ENCODE data around the gene DXO. TPM values are rescaled to one million over a fixed set of nuclear protein-coding genes. Genes with fewer than 3 reads are reported as not detected.

The DXO gene
- total and polyA plus RNA-seq, 2 of the 13 experiments (the other 11 are each of a cell fraction or from before 2014, with no cell fraction given) = 18.6 to 26.2 TPM

GRCh38 chr6:31971993-31972708, at the start of gene DXO (continued):
- peak; percentile 69 for TF ChIP-seq ZXDC (CRISPR knock-in tag; IDR thresholded peaks at IDR 0.05)
- peak; percentile 25; the same call in 1 of the 2 replicates for TF ChIP-seq ZBTB10 (CRISPR knock-in tag; IDR thresholded peaks at IDR 0.05; ENCODE audit: borderline replicate concordance)
- peak; percentile 67; the same call in 1 of the 2 replicates for TF ChIP-seq ZBTB7B (CRISPR knock-in tag; IDR thresholded peaks at IDR 0.05)
- 0 out of 2 replicates have a peak, but pooled peaks have one; percentile 32 for TF ChIP-seq ISX (CRISPR knock-in tag; conservative IDR thresholded peaks at IDR 0.05)
- peak; percentile 78 for TF ChIP-seq GABPA (IDR thresholded peaks at IDR 0.05; ENCODE audit: low read depth, low read length)
- TF ChIP-seq GABPA (CRISPR knock-in tag; IDR thresholded peaks at IDR 0.05; ENCODE audit: low read depth) = peak; percentile 93
- peak; percentile 91; the same call in 1 of the 2 replicates for TF ChIP-seq RFXANK (CRISPR knock-in tag; IDR thresholded peaks at IDR 0.05)
- TF ChIP-seq ZBTB3 (CRISPR knock-in tag; IDR thresholded peaks at IDR 0.05; ENCODE audit: borderline replicate concordance, low read depth) = 0 out of 2 replicates have a peak, but pooled peaks have one; percentile 71
- no peak for TF ChIP-seq MAFF (IDR thresholded peaks at IDR 0.05; ENCODE audit: low read depth, low read length)
- TF ChIP-seq ZBTB14 (CRISPR knock-in tag; IDR thresholded peaks at IDR 0.05) = peak; percentile 68
- TF ChIP-seq MTERF4 (CRISPR knock-in tag; IDR thresholded peaks at IDR 0.05) = no peak; the same call in 1 of the 2 replicates
- TF ChIP-seq ZFP1 (CRISPR knock-in tag; IDR thresholded peaks at IDR 0.05) = peak; percentile 64; the same call in 1 of the 2 replicates
- TF ChIP-seq ARNT2 (CRISPR knock-in tag; IDR thresholded peaks at IDR 0.05; ENCODE audit: low read depth) = peak; percentile 61
- peak; percentile 74 for TF ChIP-seq ZNF317 (CRISPR knock-in tag; IDR thresholded peaks at IDR 0.05)
- peak; percentile 94 for TF ChIP-seq THAP11 (CRISPR knock-in tag; IDR thresholded peaks at IDR 0.05)
- peak; percentile 95 for TF ChIP-seq CEBPG (CRISPR knock-in tag; IDR thresholded peaks at IDR 0.05)
- TF ChIP-seq LCORL (IDR thresholded peaks at IDR 0.05) = no peak
- peak; percentile 67; the same call in 1 of the 2 replicates for TF ChIP-seq LCORL (CRISPR knock-in tag; IDR thresholded peaks at IDR 0.05)
- peak; percentile 43; the same call in 1 of the 2 replicates for TF ChIP-seq PITX1 (CRISPR knock-in tag; IDR thresholded peaks at IDR 0.05)
- peak; percentile 62; the same call in 1 of the 2 replicates for TF ChIP-seq ZBTB34 (CRISPR knock-in tag; IDR thresholded peaks at IDR 0.05)
- TF ChIP-seq FOXP1 (IDR thresholded peaks at IDR 0.05) = no peak
- TF ChIP-seq FOXP1 (CRISPR knock-in tag; IDR thresholded peaks at IDR 0.05) = 0 out of 2 replicates have a peak, but pooled peaks have one; percentile 33

All from HepG2 (cell line).